ENCODE results near the gene SNN.

The SNN gene

GRCh38 chr16:11667824-11668622, at the start of gene SNN:
Gene SNN, plus strand, starts transcription at chr16:11668455. Its CDS starts 7,605 bp downstream, at chr16:11676060.
- DNase-seq (ENCODE audit: insufficient read length, low spot score) = peak; percentile 97
- FAIRE-seq = peak; percentile 28

GRCh38 chr16:11619327-11619851, 48.9 kb upstream of the SNN start:
- FAIRE-seq = no peak
- DNase-seq (ENCODE audit: insufficient read length, low spot score) = no peak

- FAIRE-seq = no peak
- DNase-seq (ENCODE audit: insufficient read length, low spot score) = no peak
Observed at GRCh38 chr16:11620243-11621003, 47.8 kb upstream of the SNN start.

DNA sequence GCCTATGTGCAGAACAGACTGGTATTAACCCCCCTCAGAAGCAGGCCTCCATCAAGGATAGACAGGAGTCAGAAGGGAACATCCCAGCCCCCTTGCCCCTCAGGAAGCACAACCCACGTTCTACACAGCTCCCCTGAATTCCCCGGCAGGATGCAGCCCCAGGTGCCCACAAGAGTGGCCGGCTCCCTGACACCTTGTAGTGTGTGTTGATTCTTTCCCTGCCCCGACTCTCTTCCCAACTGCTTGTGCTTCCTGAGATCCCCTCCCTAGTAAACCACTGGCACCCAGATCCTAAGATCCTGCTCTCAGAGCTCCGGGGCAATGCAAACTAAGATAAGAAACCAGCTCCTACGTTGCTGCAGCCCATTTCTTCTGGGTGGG, 46.7 kb upstream of the SNN start:
- FAIRE-seq (no peak), DNase-seq (ENCODE audit: insufficient read length, low spot score) (no peak)

GRCh38 chr16:11621920-11622651, 46.2 kb upstream of the SNN start:
- no peak for FAIRE-seq
- no peak for DNase-seq (ENCODE audit: insufficient read length, low spot score)

DNA sequence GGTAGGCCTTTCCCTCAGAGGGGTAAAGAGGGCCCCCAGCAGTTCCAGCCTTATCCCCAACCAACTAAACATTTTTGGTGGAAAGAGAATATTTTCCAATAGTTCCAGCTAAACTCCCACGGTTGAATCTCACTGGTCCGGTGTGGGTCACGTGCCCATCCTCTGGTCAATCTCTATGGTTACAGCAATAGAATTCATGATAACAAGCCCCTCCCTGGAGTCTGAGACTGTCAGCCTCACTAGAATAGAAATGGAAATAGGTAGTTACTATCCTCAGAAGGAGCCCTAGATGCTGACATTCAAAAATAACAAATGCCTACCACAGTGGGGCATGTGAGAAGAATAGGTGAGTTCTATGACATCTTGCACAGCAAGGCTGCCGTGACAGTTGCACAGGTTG, 44.0 kb upstream of the SNN start:
- FAIRE-seq (no peak), DNase-seq (ENCODE audit: insufficient read length, low spot score) (no peak)

GRCh38 chr16:11624636-11625607, 43.3 kb upstream of the SNN start:
- DNase-seq (ENCODE audit: insufficient read length, low spot score) (no peak), FAIRE-seq (no peak)

DNA sequence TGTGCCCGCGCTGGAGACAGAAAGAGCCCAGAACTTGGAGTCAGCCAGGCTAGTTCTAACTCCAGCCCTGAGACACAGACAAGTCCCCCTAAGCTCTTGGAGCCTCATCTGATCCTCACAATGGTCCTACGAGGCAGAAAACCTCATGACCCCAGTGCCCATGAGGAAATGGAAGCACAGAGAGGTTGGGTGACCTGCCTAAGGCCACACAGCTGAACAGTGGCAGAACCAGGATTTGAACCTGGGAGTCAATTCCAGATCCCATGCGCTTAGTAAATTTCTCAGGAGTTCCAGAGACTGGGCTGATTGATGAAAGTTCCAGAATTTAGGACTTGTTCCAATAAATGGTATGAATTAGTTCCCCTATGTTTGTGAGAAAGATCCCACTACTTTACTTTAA, 42.5 kb upstream of the SNN start:
- DNase-seq (ENCODE audit: insufficient read length, low spot score) (no peak), FAIRE-seq (no peak)

DNA sequence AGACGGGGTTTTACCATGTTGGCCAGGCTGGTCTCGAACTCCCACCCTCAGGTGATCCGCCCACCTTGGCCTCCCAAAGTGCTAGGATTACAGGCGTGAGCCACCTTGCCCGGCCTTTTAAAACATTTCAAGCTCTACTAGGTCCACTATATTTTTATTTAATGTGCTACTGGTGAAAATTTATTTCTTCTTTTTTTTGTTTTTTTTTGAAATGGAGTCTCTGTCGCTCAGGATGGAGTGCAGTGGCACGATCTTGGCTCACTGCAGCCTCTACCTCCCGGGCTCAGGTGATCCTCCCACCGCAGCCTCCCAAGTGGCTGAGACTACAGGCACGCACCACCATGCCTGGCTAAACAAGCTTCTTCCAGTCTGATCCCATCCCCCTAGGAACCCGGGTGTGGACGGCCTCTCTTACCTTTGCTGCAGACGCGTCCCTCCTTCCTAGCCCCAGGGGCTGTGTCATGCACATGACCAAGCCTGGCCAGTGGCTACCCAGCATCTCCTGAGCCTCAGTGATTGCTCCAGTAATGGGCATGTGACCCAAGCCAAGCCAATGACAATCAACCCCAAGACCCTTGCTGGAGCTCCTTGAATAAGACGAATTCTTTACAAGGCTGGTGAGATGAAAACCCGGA, 41.5 kb upstream of the SNN start:
- FAIRE-seq (no peak), DNase-seq (ENCODE audit: insufficient read length, low spot score) (no peak)

DNA sequence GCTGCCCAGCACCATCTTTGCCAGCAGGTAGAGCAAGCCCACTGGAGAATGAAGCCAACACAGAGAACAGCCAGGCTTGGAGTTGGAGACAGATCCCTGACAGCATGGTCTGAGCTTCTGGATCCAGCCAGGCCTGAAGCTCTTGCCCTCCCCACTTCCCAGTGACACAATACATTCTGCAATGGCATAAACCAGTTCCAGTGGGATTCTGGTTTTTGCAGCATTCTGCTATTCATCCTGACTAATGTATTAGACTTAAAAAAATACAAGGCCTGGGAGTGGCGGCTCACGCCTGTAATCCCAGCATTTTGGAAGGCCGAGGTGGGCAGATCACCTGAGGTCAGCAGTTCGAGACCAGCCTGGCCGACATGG, 41.0 kb upstream of the SNN start:
- DNase-seq (ENCODE audit: insufficient read length, low spot score) (no peak), FAIRE-seq (no peak)

- FAIRE-seq (no peak), DNase-seq (ENCODE audit: insufficient read length, low spot score) (peak; percentile 49)
Observed at GRCh38 chr16:11627822-11628457, 40.3 kb upstream of the SNN start.

GRCh38 chr16:11629071-11630030, 38.9 kb upstream of the SNN start:
- no peak for DNase-seq (ENCODE audit: insufficient read length, low spot score)
- FAIRE-seq = no peak

GRCh38 chr16:11630046-11630767, 38.0 kb upstream of the SNN start:
- no peak for DNase-seq (ENCODE audit: insufficient read length, low spot score)

DNA sequence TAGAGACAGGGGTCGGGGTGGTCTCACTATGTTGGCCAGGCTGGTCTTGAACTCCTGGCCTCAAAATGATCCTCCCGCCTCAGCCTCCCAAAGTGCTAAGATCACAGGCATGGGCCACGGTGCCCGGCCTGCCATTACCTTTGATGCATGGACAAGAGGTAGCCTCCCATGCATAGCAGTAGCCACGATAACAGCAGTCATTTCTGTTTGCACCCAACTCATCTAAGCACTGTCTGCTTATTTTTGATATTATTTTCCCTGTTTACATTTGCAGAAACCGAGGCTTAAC, 37.5 kb upstream of the SNN start:
- FAIRE-seq = no peak
- no peak for DNase-seq (ENCODE audit: insufficient read length, low spot score)

More at GRCh38 chr16:11630046-11630767, 38.0 kb upstream of the SNN start:
- FAIRE-seq = no peak

- FAIRE-seq (no peak), DNase-seq (ENCODE audit: insufficient read length, low spot score) (no peak)
Observed at GRCh38 chr16:11631214-11631613, 37.0 kb upstream of the SNN start.

- DNase-seq (ENCODE audit: insufficient read length, low spot score) (peak; percentile 63), FAIRE-seq (no peak)
Observed at GRCh38 chr16:11632455-11632939, 35.8 kb upstream of the SNN start.

DNA sequence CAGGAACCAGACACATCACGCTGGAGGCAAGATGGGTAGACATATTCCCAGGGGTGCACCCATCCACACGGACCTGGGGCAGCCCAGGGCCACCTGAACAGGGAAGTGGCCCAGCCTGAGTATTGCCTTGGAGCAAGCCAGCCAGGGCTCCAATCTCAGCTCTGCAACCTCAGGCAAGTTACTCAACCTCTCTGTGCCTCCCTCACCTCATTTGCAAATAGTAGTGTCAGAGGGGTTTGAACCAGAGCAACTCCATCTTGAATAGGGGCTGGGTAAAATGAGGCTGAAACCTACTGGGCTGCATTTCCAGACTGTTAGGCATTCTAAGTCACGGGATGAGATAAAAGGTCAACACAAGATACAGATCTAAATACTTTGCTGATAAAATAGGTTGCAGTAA, 35.1 kb upstream of the SNN start:
- DNase-seq (ENCODE audit: insufficient read length, low spot score) = no peak
- no peak for FAIRE-seq

Data from HTR-8/SVneo (cell line).